GM19043 (cell line): ENCODE measurements around the gene TGM2.

ENCODE experiments used
- ATAC-seq: cut with Tn5 transposase; IDR thresholded peaks from one replicate; pipeline ENCODE4 v1.9.1; 2021; ENCODE audit warnings: low read depth; ENCODE audit not compliant: unreplicated experiment

The TGM2 gene

DNA sequence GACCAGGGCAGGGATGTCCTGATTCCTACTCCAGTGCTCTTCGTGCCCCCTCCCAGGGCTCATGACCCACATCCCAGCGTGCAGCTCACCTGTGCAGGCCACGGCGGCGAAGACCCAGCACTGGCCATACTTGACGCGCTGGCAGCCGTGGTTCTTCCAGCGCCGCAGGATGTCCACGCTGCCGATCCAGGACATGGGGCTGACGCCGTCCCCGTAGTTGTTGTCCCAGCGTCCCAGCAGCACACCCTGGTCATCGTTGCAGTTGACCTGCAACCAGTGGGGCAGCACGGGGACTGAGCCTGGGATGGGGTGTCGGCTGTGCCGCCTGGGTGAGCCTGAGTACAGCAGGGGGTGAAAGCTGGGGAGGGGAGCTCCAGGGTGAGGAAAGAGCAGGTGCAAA, 18.4 kb downstream of the TGM2 start:
- no peak for ATAC-seq

DNA sequence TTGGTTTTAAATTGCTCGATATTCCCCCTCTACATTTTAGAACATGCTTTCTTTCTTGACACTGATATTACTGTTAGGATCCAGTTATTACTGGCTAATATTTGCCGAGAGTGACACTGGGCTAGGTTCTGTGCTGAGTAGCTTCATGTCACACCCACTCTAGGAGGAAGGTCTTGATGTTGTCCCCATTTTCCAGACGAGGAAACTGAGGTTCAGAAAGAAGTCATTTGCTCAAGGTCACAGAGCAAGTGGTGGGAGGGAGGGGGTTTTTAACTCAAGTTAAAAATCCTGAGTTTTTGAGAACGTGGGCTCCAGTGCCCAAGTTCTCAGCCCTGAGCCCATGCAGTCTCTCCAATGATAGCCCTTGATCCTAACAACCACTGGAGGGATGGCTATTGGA, 18.9 kb downstream of the TGM2 start:
- ATAC-seq = no peak

DNA sequence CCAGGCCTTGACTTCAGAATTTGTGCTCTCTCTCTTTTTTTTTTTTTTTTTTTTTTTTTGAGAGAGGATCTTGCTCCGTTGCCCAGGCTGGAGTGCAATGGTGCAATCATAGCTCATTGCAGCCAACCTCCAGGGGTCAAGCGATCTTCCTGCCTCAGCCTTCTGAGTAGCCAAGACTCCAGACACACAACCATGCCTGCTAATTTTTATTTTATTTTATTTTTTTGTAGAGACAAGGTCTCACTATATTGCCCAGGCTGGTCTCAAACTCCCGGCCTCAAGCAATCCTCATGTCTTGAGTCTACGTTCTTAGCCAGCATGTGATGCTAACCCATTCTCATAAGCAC, 19.4 kb downstream of the TGM2 start:
- no peak for ATAC-seq

DNA sequence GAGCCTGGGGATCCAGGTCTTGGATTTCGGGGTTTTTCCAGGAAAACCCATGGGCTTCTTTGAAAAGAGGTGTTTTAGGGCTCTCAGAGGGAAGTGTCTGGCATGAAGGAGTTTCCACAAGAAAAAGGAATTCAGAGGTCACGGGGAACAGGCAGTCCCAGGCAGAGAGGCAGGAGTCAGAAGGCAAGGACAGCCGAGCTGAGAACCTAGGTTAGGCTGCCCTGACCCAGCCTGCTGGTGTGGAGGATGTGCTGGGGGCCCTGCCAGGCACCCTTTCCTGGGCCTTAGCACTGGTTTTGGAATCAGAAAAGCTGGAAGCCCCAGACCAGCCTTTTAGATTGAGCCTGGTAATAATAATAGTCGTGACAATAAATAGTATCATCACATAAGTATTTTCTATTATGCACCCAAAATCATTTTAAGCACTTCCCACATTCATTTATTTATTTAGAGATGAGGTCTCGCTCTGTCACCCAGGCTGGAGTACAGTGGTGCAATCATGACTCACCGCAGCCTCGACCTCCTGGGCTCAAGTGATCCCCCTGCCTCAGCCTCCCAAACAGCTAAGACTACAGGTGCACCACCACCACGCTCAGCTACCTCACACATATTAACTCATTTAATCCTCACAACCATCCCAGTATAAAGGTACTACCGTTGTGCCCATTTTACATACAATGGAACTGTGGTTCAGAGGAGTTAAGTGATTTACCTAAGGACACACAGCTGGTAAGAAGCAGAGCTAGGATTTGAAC, 19.9 kb downstream of the TGM2 start:
- no peak for ATAC-seq

DNA sequence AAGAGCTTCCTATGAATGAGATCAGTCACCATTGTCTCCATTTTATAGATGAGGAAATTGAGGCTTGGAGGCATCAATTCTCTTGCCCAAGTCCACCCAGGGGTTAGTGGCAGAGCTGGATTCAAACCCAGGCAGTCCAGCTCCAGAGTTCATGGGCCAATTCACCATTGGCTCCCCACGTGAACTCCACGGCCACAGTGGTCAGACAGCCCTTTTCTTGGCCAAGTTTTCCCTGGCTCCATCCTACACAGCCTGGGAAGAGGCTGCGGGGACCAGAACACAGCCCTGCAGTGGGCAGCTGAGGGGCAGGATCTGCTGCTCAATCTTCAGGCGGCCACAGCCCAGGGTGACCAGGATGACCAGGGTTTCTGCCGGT, 20.5 kb downstream of the TGM2 start:
- ATAC-seq = no peak

DNA sequence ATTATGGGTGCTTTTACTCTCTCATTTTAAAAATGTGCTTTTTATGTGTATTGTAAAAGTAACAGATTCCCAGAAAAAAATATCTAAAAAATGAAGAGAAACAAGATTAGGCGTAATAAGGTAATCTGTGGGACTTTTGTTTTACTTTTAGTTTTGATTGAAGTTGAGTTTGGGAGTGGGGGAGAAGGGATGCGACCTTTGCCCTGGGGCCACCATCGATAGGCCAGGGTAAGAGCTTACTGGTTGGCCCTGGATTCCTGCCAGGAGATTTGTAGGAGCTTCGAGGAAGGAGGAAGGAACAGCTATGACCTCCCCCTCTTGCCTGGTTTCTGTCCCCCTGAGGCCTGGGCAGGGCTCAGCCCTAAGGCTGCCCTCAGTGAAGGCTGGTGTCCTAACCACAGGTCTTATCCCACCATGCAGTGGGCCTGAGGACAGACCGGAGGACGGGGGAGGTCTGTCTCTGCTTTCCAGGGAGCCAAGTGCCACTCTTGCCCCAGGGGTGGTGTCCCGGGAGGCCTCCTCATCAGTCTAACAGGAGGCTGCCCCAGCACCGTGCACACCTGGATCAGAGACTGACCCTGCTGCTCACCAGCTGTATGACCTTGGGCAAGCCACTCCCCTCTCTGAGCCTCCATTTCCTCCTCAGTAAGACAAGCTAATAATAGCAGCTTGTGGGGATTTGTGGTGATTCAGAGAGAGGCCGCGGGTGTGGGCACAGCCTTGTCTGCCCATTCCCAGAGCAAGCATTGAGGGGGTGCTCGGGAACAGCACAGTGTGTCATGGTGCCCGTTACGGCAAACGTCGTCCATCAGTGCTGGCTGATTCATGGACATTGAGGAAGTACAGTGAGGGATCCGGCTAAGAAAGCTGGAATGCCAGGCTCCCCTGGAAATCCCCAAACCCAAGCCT, 21.2 kb downstream of the TGM2 start:
- ATAC-seq = no peak

DNA sequence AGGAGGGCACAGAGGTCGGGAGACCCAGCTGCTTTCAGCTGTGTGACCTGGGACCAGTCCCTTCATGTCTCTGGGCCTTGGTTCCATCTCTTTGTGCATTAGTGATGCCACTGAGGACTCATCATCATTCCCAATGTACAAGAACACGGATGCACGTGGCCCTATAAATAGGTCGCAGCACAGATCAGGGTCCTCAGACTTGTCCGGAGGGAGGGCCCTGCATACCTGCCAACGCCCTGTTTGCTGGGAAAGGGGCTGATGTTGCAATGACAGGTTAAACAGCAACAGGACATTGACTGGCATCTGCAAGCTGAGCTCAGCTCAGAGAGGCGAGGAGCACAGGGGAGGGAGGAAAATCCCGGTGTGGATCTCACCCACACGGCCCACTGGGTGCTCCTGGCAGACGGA, 21.8 kb downstream of the TGM2 start:
- no peak for ATAC-seq

DNA sequence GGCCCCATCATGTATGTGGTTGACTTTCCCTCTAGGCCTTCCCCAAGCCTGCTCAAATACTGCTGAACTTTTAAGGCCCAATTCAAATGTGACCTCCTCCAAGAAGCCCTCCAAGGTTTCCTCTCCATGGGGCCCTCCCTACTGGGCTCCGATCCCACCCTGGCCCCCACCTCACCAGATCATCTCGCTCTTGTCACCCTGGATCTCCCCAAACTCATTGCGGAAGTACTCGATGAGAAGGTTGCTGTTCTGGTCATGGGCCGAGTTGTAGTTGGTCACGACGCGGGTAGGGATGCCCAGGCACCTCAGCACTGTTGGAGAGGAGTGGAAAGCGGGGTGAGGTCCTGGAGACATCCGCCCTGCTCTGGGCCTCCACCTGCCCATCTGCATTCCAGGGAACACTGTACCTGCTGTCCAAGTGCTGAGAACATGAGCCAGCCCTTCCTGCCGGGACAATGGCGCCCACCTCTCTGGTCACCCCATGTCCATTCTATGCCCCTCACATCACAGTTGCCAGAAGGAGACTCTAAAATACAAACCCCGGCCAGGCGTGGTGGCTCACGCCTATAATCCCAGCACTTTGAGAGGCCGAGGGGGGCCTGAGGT, 23.1 kb downstream of the TGM2 start:
- no peak for ATAC-seq

DNA sequence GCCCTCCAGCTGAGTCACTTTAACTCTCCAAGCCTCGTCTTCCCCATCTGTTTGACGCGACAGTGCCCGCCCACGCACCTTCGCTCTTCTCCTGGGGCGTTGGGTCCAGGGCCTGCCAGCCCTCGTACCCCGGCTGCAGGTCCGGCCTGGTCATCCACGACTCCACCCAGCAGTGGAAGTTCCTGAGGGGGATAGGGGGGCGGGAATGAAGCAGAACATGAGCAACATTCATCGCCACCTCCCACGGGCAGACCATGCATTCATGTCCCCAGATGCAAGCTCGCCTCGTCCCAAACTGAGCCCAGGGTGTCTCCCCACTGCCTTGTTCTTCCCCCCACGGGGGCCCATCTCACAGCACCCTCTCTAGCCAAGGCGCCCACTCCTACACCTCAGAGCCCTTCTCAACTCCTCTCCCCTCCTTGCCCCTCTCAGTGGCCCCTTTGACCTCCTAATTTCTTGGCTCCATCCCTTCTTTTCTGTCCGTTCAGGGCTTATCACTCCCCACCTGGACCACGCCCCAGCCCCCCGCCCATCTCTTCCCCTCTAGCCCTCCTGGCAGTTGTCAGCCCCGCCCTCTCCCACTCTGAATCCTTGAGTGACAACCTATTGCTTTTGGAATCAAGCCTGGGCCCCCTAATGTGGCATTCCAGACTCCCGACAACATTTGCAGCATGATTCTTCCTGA, 23.7 kb downstream of the TGM2 start:
- no peak for ATAC-seq

DNA sequence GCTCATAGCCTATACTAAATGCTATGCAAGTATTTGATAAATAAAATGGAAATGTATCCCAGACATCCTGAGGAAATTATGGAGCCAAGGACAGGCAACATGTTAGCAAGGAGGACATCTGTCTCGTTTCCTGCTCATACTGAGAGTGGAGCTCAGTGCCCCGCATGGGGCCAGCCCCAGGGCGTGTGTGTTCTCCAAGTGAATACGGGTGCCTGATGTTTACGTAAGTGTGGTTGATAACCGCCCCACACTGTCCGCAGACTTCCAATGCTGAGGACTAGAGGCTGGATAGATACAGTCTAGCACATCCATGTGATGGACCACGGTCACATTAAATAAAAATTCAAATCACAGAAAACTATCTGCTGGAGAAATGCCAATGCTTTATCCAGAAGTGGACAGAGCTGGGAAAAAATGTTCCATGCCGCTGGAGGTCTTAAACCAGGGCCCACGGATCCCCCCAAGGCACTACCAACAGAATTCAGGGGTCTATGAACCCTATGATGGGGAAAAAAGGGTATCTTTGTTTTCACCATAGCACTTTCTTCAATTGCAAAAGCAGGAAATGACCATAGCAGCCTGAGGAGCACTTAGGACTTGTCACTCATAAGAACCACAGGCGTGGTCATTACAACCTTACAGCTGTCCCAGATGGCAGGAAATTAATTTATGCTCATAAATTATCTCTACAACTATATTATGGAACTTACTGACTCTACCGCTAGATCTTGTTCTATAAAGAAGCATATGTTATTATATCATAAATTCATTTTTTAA, 24.9 kb downstream of the TGM2 start:
- no peak for ATAC-seq

DNA sequence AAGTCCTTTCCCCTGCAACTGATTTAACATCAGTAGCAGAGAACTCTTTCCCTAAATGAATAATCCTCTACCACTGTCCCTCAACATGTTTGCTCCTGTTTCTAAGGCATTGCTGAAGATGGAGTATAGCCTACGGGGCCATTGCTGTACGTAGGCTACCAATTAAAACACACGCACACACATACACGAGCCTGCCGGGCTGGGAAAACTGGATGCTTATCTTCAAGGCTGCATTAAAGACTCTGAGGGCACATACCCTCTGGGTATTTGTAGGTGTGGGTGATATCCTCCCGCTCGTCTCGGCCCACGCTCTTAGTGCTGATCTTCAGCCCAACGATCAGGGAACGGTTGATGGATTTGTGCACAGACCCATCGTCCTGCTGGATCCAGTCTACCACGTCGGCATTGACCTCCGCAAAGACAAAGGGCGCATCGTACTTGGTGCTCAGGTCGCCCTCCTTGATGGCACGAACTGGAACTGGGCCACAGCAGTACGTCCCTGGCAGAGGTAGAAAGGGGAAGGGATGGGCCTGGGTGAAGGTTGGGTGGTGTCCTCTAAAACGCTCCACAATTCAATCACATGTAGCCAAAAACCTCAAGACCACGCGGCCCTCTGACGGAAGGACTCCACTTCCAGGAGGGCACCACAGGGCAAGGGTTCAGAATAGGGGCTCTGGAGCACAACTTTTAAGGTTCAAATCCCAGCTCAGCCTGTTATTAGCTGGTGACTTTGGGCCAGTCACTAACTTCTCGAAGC, 25.7 kb downstream of the TGM2 start:
- no peak for ATAC-seq

DNA sequence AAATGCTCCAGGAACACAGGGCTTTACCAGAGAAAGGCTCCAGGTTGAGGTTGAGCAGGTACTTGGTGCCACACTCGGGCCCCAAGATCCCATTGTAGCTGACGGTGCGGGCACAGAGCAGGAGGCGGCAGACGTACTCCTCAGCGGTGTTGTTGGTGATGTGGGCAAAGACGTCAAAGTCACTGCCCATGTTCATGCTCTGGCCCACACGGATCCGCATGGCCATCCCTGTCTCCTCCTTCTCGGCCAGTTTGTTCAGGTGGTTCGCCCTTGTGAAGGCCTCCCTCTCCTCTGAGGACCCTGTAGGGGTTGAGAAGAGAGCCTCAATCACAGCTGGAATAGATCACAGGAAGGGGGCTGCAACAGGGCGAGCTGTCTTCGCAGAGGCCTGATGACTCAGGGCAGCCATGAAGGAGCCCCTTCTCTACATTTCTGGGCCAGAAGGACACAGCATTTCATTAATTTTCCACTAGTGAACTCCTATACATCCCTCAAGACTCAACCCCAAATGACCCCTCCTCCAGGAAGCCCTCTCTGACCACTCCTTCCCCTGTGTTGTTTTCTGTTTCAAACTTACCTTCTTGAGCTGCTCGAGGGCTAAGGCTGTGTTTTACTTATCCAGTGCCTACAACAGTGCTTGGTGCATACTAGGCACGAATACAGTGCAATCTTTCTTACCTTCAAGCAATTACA, 26.8 kb downstream of the TGM2 start:
- no peak for ATAC-seq

DNA sequence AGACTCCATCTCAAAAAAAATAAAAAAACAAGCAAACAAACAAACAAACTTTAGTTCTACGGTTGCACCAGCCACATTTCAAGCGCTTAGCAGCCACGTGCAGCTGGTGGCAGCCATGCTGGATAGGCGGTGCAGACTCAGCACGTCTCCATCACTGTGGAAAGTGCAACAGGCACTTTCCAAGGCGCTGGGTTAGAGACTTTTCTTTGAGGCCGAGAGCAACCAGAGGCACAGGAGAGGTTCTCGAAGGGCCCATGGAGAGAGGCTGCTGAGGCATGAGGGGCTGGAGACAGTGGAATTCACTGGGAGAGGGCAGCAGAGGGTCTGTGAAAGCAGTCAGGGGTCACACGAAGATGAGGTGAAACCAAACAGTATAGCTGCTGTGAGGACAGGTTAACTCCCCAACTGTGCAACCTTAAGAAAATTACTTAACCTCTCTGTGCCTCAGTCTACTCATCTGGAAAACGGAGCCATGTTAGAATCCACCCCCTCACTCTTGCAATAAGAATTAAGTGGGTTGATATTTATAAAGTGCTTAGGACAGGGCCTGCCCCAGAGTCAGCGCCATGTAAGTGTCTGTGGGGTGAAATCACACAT, 27.5 kb downstream of the TGM2 start:
- ATAC-seq = no peak

DNA sequence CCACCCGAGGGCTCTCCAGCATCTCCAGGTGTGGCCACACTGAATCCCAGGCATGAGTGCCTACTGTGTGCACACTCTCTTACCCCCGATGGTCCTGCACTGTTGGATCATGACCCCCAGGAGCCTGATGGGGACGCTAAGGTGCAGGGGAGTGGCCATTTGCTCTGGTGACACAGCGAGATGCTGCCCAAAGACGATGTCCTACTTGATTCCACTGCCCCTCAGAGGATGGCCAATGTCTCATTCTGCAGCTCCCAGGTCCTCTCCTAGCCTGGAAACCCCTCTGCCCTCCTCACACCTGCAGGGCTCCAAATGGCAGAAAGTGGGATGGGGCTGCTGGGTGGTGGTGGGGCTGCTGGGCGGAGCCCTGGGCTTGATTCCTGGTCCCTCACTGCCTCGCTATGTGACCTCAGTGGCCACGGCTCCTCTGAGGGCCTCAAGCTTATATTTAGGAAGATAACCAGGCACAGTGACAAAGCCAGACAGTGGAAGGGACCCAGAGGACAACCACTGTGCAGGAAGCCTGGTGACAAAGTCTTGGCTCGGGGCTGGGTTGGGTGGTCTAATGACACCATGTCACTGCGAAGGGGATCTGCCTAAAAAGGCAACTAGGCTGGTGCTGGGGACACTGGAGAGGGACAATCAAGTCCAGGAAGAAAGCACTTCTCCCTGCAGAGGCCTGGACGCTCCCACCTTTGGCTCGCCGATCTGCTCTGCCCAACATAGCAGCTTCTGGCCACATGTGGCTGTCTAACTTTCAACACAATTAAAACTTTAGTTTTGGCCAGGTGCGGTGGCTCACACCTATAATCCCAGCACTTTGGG, 28.4 kb downstream of the TGM2 start:
- ATAC-seq = no peak

DNA sequence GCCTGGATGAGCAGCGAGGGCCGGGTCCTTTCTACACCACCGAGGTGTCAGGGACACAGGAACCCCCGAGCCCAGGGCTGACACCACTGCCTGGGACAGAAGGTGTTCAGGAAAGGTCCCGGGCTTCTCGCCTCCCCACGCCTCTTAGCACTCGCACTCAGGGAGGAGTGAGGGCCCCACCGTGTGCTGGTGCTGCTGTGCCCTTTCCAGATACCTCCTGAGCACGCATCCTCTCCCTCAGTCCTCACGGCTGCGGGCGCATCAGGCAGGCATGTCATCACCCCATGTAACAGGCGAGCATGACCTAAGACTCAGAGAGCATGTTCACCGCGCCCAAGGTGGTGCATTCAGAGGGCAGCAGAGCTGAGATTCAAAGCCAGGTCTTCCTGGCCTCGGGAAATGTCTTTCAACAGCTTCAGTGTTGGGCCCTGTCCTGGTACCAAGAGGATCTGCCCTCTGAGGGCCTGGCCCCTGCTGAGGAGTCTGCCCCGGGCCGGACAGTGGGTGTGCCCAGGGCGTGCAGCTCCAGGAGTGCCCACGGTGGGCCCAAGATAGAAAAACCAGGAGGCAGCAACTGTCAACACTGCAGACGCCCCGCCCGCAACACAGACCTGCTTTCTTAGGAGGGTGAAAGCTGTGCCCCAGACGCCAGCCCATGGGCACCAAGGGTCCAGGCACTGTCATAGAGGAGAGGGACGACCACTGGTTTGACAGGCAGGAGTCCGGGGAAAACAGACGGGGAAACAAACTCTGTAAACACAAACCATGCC, 29.2 kb downstream of the TGM2 start:
- ATAC-seq = no peak

DNA sequence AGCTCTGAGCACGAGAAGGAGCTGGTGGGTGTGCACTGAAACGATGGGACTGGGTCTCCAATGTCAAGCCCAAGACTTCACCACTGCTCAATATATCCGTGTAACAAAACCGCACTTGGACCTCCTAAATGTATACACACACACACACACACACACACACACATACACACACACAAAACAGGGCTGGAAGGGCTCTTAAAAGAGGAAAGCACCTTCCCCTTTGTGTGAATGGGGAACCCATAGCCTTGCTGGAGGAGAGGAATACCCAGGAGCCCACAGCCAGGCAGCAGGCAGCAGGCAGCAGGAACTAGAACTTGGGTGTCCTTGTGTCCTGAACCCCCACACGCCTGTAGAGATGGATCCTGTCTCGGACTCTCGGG, 29.8 kb downstream of the TGM2 start:
- no peak for ATAC-seq
